Osteoblast (primary cell): ENCODE data around the gene ANKH. TPM values are rescaled to one million over a fixed set of nuclear protein-coding genes. Genes with fewer than 3 reads are reported as not detected.

ENCODE experiments used
- DNase-seq: peaks from one replicate; pipeline ENCODE4 v3.0.0; 2011; ENCODE audit warnings: low spot score, mixed read lengths; ENCODE audit not compliant: insufficient read length; ENCODE audit errors: missing footprints
- H2AFZ ChIP-seq: 2 replicates; pipeline ENCODE4 v1.6.0; 2011; ENCODE audit warnings: mild to moderate bottlenecking, low read length
- H3K27ac ChIP-seq: 2 replicates; pipeline ENCODE4 v1.5.1; 2011; ENCODE audit warnings: mild to moderate bottlenecking, low read depth, low read length, moderate library complexity
- H3K27me3 ChIP-seq: 2 replicates; pipeline ENCODE4 v1.6.0; 2012; ENCODE audit warnings: mild to moderate bottlenecking, control low read depth, inconsistent platforms, low read length, moderate library complexity; ENCODE audit not compliant: insufficient read depth
- H3K36me3 ChIP-seq: 2 replicates; pipeline ENCODE4 v1.5.1; 2011; ENCODE audit warnings: mild to moderate bottlenecking, low read length, control low read depth, moderate library complexity; ENCODE audit not compliant: insufficient read depth
- H3K4me1 ChIP-seq: 2 replicates; pipeline ENCODE4 v1.5.1; 2011; ENCODE audit warnings: mild to moderate bottlenecking, low read length, control low read depth, moderate library complexity; ENCODE audit not compliant: insufficient read depth
- H3K4me2 ChIP-seq: 2 replicates; pipeline ENCODE4 v1.6.0; 2011; ENCODE audit warnings: mild to moderate bottlenecking, low read length; ENCODE audit not compliant: insufficient read depth
- H3K4me3 ChIP-seq: fragments of 200-600 bp; sonication (generic); 3 replicates; pipeline ENCODE4 v1.5.1; 2012; ENCODE audit warnings: mild to moderate bottlenecking, low read length, inconsistent platforms; ENCODE audit not compliant: insufficient read depth
- H3K79me2 ChIP-seq: 2 replicates; pipeline ENCODE4 v1.6.0; 2012; ENCODE audit warnings: mild to moderate bottlenecking, low read length, control low read depth, inconsistent platforms; ENCODE audit not compliant: insufficient read depth
- H3K9me3 ChIP-seq: 2 replicates; pipeline ENCODE4 v1.5.1; 2011; ENCODE audit warnings: low read depth, low read length, control low read depth
- H4K20me1 ChIP-seq: 2 replicates; pipeline ENCODE4 v1.6.0; 2012; ENCODE audit warnings: mild to moderate bottlenecking, low read length, control low read depth; ENCODE audit not compliant: insufficient read depth
- CTCF ChIP-seq: IDR thresholded peaks from 2 replicates; pipeline ENCODE4 v1.5.1; 2011; ENCODE audit warnings: mild to moderate bottlenecking, low read depth, low read length, moderate library complexity; ENCODE audit errors: extremely low read depth
- total RNA-seq: library from RNA; depleted of rRNA; stranded (reverse); fragments of >200 nt; gene quantifications from 2 replicates; pipeline ENCODE4 v1.2.3, GENCODE V29; 2012

ANKH gene
- total RNA-seq, 1 donor: 125 TPM

- Histone ChIP-seq H3K27ac (no peak overlapping the region), H3K4me1 (peaks cover 21% of the 10 kb centered on the region), H3K4me2 (no peak overlapping the region), H3K79me2 (no peaks in the 10 kb centered on the region), H2AFZ (no peak overlapping the region), H3K27me3 (no peaks in the 10 kb centered on the region), H3K36me3 (peaks cover 54% of the 10 kb centered on the region), H4K20me1 (no peaks in the 10 kb centered on the region), H3K4me3 (no peak overlapping the region), H3K9me3 (no peaks in the 10 kb centered on the region)
- DNase-seq: peak; percentile 51
- TF ChIP-seq CTCF: no peak
These were observed 140.7 kb downstream of the ANKH start for GRCh38 chr5:14730881-14731280.

GRCh38 chr5:14730466-14730865 lies 141.1 kb downstream of the ANKH start:
- no peak for DNase-seq
- Histone ChIP-seq H3K9me3 (no peaks in the 10 kb centered on the region), H3K4me1 (peaks cover 22% of the 10 kb centered on the region), H3K4me2 (no peak overlapping the region), H3K36me3 (peaks cover 52% of the 10 kb centered on the region), H3K4me3 (no peak overlapping the region), H3K79me2 (no peaks in the 10 kb centered on the region), H4K20me1 (no peaks in the 10 kb centered on the region), H3K27me3 (no peaks in the 10 kb centered on the region), H2AFZ (no peak overlapping the region), H3K27ac (no peak overlapping the region)
- no peak for TF ChIP-seq CTCF

GRCh38 chr5:14729448-14730385 lies 141.9 kb downstream of the ANKH start:
- Histone ChIP-seq H3K4me3 (no peak overlapping the region), H2AFZ (no peak overlapping the region), H3K27ac (no peak overlapping the region), H3K4me2 (no peak overlapping the region), H3K79me2 (no peaks in the 10 kb centered on the region), H4K20me1 (no peaks in the 10 kb centered on the region), H3K36me3 (peaks cover 54% of the 10 kb centered on the region), H3K9me3 (no peaks in the 10 kb centered on the region), H3K27me3 (no peaks in the 10 kb centered on the region), H3K4me1 (peaks cover 22% of the 10 kb centered on the region)
- DNase-seq: peak; percentile 51
- no peak for TF ChIP-seq CTCF

- no peaks in the 10 kb centered on the region for H3K27me3 ChIP-seq
- H2AFZ ChIP-seq: no peak overlapping the region
- no peak for DNase-seq
- no peak overlapping the region for H3K4me2 ChIP-seq
- peaks cover 49% of the 10 kb centered on the region for H3K36me3 ChIP-seq
- H3K27ac ChIP-seq: peak overlapping the region; percentile 66
- TF ChIP-seq CTCF: no peak
- H3K4me1 ChIP-seq: peaks cover 22% of the 10 kb centered on the region
- no peaks in the 10 kb centered on the region for H4K20me1 ChIP-seq
- H3K9me3 ChIP-seq: no peaks in the 10 kb centered on the region
- no peaks in the 10 kb centered on the region for H3K79me2 ChIP-seq
- no peak overlapping the region for H3K4me3 ChIP-seq
These were observed 143.1 kb downstream of the ANKH start for GRCh38 chr5:14728459-14728938.
